ENCODE data around the gene TMEM163.

The TMEM163 gene

DNA sequence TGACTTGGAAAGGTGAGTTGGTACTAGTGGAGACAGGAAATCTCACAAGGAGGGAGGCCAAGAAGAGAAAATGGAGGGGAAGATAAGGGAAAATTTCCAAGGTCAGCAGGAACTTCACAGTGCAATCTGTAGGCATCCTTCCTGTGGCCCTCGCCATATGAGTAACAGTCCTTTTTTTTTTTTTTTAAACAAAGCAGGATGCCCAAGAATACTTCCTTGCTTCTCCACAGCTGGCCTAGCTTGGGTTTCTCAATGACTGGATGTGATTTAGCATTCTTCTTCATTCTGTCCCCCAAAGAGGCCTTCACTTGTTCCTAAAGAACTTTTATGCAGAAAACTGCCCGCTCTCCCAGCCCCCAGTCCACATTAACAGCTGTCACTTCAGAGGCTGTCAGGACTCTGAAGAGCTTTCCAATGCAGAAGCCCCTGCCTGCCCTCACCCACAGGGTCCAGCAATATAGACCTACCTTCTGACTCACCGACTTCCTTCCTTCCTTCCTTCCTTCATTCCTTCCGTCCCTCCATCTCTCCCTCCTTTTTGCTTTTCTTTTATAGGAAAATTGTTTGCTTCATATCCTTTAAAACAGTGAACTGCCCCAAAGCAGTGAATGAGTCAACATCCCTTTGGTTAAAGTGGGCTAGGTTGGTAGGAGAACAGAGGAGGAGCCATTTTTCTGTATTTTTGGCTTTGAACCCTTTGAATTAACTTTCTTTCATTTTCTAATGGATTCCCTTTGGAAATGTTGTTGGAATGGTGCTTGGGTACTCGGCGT, 292.9 kb downstream of the TMEM163 start:
- DNase-seq, result no peak

DNA sequence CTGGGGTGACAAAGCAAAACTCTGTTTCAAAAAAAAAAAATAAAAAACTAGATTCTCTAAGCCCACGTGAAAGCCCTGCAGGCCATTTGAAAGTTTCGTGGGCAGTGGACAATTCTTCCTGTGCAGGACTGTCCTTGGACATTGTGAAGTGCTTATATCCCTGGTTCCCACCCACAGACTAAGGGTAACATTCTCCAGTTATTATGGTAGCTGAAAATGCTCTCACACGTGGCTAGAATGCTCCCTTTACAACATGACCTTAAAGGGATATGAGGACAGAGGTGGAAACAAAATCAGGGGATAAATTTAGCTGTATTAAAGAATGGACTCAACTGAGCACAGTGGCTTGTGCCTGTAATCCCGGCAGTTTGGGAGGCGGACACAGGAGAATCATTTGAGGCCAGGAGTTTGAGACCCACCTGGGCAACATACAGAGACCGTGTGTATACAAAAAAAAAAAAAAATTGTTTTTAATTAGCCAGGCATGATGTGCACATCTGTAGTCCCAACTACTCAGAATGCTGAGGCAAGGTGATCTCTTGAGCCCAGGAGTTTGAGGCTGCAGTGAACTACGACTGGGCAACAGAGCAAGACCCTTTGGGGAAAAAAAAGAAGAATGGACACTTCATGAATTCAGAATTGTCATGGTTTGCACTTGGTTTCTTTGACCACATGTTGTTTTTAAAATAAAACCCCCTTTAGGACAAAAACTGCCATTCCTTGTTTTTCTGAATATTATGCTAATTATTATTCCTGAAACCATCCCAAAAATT, 297.1 kb downstream of the TMEM163 start:
- DNase-seq, result no peak

DNA sequence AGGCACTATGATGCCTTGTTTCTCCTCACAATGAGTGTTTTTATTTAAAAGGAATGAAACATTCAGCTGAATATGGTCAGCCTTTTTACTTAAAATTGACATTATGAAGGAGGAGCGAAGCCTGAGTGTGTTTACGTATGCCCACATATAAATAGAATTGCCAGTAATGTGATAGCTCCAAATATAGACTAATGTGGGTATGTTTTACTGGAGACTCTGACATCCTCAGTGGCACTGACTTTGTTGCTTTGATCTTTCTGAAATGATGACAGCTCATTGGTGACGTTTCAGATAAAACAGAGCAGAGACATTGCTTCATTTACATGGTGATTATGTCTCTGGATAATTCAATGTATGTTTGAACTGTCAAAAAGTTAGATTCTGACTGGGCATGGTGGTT, 297.9 kb downstream of the TMEM163 start:
- no peak for DNase-seq

DNA sequence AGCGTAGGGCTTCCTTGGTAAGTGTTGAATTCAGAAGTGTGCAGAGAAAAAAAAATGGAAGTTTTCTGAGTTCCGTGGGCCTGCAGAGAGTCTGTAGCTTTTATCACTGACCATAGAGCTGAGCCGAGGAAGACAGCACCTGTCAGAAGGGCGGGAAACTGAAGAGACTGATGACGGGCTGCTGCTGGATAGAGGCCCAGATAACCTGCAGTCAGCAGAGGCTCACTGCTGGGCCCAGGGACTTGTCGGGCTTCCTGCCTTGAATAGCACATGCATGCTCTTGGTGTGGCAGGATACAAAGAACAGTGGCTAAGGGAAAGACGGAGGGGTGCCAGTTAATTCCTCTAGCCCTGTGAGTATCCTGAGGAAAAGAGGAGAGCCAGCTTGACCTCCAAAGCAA, 298.5 kb downstream of the TMEM163 start:
- DNase-seq, result no peak

DNA sequence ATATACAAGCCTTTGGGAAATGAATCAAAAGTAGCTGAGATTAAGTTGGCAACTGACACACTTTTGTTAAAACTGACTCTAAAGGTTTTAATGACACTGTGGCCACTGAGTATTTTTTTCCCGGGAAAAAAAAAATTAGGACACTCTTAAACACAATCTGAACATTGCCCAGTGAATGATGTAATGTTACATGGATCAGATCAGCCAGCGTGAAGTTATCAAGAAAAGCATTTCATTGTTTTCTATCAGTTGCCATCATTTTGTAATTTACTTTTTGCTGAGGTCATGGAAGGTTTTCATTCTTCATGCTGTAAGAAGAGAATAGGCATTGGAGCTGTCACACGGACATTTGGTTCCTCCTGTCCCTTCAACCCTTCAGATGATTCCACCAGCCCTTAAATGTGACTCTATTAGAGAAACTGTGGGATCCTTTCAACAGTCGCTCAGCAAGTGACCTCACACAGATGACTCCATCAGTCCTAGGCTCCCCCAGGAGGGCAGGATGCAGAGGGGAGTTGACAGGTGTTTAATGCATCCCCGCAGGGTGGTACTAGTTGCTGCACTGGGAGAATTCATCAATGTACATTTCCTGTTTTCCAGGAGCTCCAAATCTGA, 300.7 kb downstream of the TMEM163 start:
- DNase-seq, result peak; percentile 7

DNA sequence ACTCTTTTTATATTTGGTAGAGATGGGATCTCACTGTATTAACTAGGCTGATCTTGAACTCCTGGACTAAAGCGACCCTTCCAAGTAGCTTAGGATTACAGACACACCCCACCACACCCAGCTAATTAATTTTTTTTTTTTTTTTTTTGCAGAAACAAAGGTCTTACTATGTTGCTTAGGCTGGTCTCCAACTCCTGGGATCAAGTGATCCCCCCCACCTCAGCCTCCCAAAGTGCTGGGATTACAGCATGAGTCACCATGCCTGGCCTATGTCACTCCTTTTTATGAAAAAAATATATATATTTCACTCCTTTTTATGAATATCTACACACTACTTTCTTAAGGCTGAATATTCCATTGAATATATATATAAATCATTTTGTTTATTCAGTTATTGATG, 302.2 kb downstream of the TMEM163 start:
- no peak for DNase-seq

DNA sequence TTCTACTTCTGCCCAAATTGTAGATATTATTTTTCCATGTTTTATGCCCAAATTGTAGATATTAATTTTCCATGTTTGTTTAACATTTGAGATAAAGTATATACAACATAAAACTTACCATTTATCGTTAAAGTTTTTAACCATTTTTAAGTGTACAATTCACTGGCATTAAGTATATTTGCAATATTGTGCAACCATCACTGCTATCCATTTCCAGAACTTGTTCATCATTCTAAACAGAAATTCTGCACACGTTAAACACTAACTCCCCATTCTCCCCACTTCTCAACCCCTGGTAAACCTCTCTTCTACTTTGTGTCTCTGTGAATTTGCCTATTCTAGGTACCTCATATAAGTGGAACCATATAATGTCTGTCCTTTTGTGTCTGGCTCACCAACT, 302.8 kb downstream of the TMEM163 start:
- no peak for DNase-seq

DNA sequence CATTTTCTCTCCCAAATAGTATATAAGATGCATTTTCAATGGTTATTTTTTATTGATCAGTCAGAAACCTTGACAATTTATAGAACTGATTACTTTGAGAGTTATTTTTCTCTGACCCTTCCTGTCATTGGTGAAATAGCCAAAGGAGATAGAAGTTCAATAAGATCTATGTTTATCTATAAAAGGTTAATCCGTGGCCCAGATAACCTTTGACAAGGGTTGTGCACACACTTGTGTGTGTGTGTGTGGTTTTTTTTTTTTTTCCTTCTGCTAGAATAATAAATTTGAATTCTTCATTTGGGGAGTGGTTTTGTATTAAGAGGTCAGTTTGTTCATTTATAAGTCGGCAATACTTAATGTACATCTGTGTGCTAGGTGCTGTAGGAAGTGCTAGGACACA, 304.9 kb downstream of the TMEM163 start:
- no peak for DNase-seq

DNA sequence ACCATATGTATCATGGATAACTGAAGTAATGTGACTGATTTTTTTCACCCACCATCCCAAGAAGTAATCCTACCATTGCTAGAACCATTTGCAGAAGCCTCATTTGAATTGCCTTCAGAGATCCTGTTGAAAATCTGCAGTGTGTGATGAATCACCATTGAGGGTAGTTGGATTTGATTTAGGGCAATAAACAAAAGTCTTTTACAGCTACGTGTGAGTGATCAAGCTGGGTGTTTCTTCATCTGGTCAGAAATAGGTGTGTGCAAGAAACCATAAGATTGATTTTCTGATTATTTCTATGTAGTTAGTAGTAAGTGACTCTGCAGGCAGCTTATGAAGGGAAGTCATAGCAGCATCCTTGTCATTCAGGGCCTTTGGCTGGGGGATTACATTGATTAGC, 305.4 kb downstream of the TMEM163 start:
- no peak for DNase-seq

DNA sequence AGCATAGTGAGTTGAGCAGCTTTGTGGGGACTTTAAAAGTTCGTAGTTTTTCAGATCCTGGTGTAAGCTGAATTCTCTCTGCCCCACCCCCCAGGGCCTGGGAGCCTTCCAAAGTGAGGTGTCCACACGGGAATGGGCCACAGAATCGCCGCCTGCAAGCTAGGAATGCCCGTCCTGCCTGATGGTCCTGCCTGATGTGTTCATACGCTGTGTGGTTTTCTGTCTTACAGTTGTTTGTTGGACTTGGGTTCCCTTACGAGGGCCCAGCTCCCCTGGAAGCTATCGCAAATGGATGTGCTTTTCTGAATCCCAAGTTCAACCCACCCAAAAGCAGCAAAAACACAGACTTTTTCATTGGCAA, 306.2 kb downstream of the TMEM163 start:
- no peak for DNase-seq

DNA sequence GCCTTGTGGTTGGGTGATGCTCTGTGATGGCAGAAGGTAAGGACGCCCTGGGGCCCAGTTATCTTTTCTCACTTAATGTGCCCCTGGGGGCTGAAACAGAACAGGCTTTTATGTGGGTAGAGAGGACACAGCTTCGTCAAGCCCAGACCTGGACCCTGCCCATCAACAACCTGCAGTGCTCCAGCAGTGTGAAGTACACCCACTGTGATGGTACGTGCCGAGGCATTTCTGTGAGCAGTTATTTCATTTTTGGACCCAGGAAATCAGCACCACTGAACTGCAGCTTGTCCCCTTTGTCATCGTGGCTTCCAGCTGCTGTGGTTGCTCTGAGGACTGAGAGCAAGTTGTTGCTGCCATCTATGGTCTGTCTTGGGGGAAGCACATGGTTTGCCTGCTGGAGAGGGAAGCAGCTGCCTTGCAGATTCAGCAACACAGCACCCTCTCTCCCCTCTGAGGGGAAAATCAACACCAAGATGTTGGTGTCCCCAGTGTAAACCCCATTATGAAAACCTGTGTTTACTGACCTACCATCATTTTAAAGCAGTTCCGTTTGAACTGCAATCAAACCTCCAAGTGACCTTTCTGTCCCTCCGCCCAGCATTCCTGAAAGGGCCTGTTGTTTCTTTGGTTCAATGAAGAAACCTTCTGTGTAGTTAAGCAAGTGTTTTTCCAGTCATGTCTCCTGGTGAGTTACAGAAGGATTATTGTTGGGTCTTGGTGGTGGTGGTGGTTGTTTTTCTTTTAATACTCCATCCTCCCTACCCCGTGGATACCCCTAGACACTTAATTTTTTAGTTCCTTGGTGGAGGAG, 306.8 kb downstream of the TMEM163 start:
- DNase-seq, result peak; percentile 88

DNA sequence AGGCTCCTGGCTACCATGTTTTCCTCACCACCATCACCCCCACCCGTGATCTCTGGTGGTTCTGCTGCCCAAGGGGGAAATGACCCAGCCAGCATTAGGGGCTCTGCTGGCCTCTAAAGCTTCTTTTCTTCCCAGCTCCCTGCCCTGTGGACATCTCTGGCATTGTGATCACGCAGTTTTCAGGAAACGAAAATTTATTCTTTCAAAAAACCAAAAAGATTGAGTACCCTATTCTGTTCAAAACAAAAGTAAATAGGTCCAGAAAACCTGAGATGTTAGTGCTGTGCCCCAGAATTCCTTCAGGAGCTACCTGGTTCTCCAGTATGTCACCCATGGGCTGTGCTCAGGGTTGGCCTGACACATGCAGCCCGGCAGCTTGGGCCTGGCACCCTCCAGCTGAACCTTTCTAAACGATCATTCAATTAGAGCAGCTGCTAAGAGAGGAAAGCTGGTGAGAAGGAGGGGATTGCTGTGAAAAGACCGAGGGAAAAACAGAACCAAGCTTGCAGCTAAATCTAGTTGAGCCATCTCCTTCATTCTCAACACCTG, 307.4 kb downstream of the TMEM163 start:
- no peak for DNase-seq

DNA sequence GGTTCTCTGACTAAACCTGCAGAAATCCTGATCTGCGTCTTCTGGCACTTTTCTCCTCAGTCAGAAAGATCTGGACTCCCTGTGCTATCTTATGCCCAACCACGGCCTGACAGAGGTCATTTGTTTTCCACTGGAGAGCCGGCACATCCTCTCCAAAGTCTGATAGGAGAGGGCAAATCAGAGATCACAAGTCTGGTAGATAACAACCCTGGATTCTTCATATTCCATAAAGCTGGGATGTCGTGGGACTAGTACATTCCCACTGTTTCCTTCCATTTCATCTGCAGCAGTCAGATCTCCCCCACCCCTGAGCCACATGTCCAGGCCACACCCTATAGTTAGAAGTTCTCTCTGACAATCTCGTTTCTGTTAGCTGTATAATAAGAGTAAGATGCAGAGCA, 308.0 kb downstream of the TMEM163 start:
- DNase-seq, result peak; percentile 5

DNA sequence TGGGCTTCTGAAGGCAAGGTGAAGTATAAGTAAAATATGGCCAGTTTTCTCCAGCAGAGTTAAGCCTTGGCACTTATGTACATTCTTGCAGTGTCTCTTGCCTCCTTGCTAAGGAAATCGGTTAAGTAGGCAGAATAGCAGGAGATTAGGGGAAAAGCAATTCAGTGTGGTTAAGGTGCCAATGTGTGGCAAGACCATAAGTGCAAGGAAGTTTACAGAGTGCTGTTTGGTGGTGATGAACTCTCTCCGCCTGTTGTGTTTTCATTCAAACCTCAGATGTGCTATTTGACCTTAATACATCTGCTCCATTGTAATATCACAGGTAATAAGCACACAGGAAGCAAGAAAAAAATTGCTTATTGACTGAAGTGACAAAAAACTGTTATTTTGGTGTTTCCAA, 308.8 kb downstream of the TMEM163 start:
- no peak for DNase-seq

DNA sequence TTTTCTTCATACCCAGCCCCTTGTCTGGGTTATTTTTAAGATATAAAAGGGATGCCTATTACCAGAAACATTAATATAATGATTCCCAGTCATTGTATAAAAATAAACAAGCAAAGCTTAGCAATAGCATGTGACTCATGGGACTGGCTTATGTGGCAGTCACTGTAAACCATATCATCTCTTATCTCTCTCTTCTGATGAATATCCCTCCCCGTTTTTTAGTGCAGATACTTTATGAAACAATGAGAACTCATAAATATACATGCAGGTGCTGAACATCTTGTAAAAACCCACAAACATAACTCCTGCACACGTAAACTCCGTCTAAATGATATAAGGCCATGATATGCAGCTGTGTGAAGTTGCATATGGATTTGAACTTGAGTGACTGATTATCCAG, 310.0 kb downstream of the TMEM163 start:
- no peak for DNase-seq

DNA sequence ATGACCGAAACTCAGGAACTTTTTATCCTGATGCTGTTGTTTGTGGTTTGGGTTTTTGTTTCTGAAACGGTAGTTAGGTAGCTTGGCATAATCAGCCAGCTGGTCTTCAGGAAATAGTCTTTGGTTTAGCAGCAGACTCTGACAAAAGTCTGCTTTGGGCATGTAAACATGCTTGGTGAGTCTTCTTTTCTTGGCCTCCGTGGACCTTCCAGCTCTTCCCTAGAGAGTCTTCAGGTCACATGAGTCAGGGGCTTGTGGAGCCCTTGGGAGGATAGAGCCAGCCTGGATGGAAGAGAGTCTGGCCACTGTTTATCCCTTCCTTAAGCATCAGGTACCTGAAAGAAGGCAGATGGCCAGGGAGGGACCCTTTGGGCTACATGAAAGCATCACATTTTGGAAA, 310.4 kb downstream of the TMEM163 start:
- DNase-seq, result no peak

DNA sequence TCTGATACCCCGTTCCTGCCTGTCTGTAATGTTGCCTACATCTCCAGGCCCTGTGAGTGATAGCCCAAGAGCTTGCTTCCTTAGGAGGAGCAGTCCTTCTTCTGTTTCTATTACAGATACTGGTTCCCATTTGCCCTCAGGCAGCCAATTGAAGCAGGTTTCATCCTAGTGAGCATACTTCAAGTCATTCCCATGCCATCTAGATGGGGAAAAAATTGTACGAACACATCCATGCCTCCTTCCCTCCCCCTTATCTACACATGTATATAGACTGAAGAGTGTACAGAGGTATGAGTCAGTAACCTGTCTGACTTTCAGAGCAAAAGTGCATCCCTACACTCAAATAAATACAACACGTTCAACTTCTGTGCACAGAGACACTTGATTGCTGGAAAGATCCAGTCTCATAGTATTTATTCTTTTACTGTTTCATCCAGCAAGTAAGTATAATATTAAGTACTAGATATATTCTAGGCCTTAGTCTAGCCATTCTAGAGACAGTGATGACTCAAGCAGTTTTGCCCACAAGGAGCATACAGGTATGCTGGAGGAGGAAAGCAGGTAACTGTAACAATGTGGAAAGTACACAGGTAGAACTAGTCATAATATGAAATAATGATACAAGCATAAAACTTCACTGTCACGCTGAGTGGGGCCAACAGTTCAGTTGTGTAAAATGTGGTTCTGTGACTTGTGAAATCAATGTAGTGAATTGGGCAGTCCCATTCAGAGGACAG, 311.5 kb downstream of the TMEM163 start:
- DNase-seq, result no peak

DNA sequence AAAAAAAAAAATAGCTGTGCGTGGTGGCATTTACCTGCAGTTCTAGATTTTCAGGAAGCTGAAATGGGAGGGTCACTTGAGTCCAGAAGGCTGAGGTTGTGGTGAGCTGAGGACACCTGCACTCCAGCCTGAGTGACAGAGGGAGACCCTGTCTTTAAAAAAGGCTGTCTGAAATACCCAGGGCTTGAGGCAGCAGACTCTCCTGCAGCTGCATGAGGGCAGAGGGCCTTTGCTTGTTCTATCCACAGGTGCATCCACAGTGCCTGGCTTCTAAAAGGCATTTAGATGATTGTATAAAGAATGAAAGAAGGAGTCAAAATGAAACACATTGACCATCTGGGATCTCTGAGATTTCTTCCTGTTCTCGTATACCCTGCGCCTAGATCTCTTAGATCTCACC, 312.1 kb downstream of the TMEM163 start:
- DNase-seq, result no peak

DNA sequence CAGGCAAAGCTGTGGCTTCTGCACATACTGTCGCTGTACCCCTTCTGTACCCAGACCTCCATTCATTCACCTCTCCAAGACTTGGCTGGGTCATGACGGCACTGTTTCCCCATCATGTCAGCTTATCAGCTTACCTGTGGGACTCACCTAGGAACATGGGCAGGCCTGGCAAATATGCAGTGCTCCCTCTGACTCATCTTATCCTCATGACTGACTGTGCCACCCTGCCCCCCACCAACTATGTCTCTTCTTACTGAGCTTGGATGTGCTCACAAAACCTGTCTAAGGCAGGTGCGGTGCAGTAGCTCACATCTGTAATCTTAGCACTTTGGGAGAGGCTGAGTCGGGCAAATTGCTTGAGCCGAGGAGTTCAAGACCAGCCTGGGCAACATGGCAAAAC, 312.5 kb downstream of the TMEM163 start:
- no peak for DNase-seq

Data from retina (tissue), 1 donor.